Measurements from ENCODE around the gene NEB. TPM values are rescaled to one million over a fixed set of nuclear protein-coding genes. Genes with fewer than 3 reads are reported as not detected.

The NEB gene
- total RNA-seq, 4 donors from 2014 or later: 0.98 to 4.4 (median 2.4) TPM

- TF ChIP-seq CTCF (IDR thresholded peaks at IDR 0.05; ENCODE audit: low read depth): no peak
Measured at GRCh38 chr2:151766437-151767153, 32.3 kb upstream of the NEB start.

GRCh38 chr2:151765760-151766410, 31.6 kb upstream of the NEB start:
- TF ChIP-seq CTCF (IDR thresholded peaks at IDR 0.05; ENCODE audit: low read depth): no peak

GRCh38 chr2:151762694-151763093, 28.4 kb upstream of the NEB start:
- TF ChIP-seq CTCF (IDR thresholded peaks at IDR 0.05; ENCODE audit: low read depth): no peak

DNA sequence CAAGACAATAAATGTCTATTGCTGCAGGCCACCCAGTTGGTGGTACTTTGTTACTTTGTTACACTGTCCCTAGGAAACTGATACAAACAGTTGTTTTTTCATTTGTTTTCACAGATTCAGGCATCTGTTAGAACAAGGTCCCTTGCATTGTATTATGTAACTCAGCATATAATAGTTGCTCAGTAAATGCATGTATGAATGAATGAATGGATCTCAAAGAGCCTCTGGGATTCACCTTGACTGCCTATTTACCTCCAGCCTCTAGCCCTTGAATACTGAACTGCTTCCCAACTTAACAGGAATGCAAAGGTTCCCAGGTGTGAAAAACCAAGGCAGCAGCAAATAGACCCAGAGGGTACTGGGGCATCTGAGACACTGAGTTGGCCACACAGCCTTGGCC, 27.4 kb upstream of the NEB start:
- TF ChIP-seq CTCF (IDR thresholded peaks at IDR 0.05; ENCODE audit: low read depth): no peak

- no peak for TF ChIP-seq CTCF (IDR thresholded peaks at IDR 0.05; ENCODE audit: low read depth)
Measured at GRCh38 chr2:151761193-151761592, 26.9 kb upstream of the NEB start.

DNA sequence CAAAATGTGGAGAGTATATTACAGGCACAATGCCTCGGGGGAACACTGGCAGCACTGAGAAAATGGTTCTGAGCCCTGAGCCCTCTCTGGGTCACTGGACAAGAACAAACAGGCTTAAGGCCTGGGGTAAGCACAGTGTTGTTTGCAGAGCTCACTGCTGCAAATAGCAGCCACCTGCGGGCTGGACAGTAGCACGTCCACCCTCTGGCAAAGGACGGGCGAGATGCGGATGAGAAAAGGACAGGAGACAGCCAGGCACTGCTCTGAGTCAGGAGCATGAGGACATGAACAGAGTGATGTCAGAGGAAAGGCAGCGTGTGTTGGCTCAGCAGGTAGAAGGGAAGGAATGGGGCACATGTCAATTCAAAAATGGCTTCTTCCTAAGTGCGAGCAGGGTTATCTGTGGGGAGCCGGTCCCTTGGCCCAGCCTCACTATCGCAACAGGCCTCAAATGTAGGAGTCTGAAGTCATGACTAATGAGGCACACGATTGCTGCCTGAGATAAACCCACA, 25.9 kb upstream of the NEB start:
- no peak for TF ChIP-seq CTCF (IDR thresholded peaks at IDR 0.05; ENCODE audit: low read depth)

DNA sequence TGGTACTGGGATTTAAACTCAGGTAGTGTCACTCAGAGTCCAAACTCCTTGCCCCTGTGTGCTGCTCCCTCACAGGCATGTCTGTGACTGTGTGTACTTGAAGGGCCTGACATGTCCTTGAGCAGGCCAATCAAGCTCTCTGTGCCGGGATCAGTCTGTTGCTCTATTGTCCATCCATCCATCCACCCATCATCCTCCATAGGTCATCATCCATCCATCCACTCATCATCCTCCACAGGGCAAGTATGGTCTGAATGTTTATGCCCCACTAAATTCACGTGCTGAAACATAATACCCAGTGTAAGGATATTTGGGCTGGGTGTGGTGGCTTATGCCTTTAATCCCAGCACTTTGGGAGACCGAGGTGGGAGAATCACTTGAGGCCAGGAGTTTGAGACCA, 24.5 kb upstream of the NEB start:
- TF ChIP-seq CTCF (IDR thresholded peaks at IDR 0.05; ENCODE audit: low read depth): no peak
